NT2/D1 (cell line): ENCODE data around the gene PDXDC1.

ENCODE experiments used
- YY1 ChIP-seq: IDR thresholded peaks from 2 replicates; pipeline ENCODE4 v1.6.1; 2011; ENCODE audit not compliant: insufficient read length, insufficient read depth
- ZNF274 ChIP-seq: IDR thresholded peaks from 2 replicates; pipeline ENCODE4 v1.6.1; 2011; ENCODE audit warnings: mild to moderate bottlenecking, low read depth, low read length

GRCh38 chr16:15053904-15054303 lies 79.1 kb downstream of the PDXDC1 start:
- no peak for TF ChIP-seq YY1
- TF ChIP-seq ZNF274: no peak
